HepG2 (cell line): ENCODE results near the gene SORBS2. TPM values are rescaled to one million over a fixed set of nuclear protein-coding genes. Genes with fewer than 3 reads are reported as not detected.
A peak's percentile ranks its signal among the peaks of the same experiment; 100 is the strongest.

Experiments
- ATAC-seq: fragments of 200-7000 bp; cut with Tn5 transposase; 3 replicates; pipeline ENCODE4 v1.9.1; 2020; ENCODE audit warnings: mild to moderate bottlenecking, moderate library complexity
- BruUV-seq: library from RNA; stranded (reverse); fragments of 400-500 nt; replicated peaks from 2 replicates; lab custom pipeline; 2021; lab: Mats Ljungman, UMichigan
- CTCF ChIA-PET: fragments of 300-600 bp; formaldehyde crosslinking; extraction: SDS; loops from one replicate; lab custom pipeline; 2021; ENCODE audit warnings: low total read pairs, inconsistent platforms, low intra/inter-chr PET ratio; lab: Yijun Ruan, JAX
- POLR2A ChIA-PET: fragments of 350-600 bp; sonication (Branson Sonifier 250); formaldehyde crosslinking; loops from one replicate; lab custom pipeline; 2020; ENCODE audit warnings: antibody characterized with exemption, inconsistent platforms; lab: Yijun Ruan, JAX
- DNase-seq: peaks from one replicate; pipeline ENCODE4 v3.0.0-alpha.2; 2015; ENCODE audit warnings: low spot score
- FAIRE-seq: peaks from 3 replicates; lab custom pipeline; 2011; peaks lifted over from hg19 to GRCh38; lab: Jason Lieb, UNC
- H2AFZ ChIP-seq: one replicate; pipeline ENCODE4 v1.6.1; 2011; ENCODE audit warnings: low read length, inconsistent platforms
- H3K27ac ChIP-seq: fragments of 300-600 bp; 3 replicates; pipeline ENCODE4 v1.8.0; 2011; ENCODE audit warnings: mixed run types, mild to moderate bottlenecking, mixed read lengths, low read length, inconsistent platforms; ENCODE audit not compliant: insufficient read depth; ENCODE audit errors: extremely low read length
- H3K27me3 ChIP-seq, 2 experiments: fragments of 200-600 bp in 1 of 2; 2 replicates in 1 of 2; 3 replicates in 1 of 2; pipeline versions ENCODE4 v1.6.0 to v1.8.0; 2011; ENCODE audit warnings: low read length in 2 of 2, mild to moderate bottlenecking in 2 of 2, moderate library complexity in 2 of 2, inconsistent platforms in 1 of 2; ENCODE audit not compliant: insufficient read depth in 2 of 2, control insufficient read depth in 1 of 2
- H3K36me3 ChIP-seq, 2 experiments: fragments of 200-600 bp in 1 of 2; replicated peaks in 1 of 2; 2 replicates in 1 of 2; 3 replicates in 1 of 2; pipeline versions ENCODE4 v1.5.1 to v1.8.0; 2011; ENCODE audit warnings: low read length in 2 of 2, inconsistent platforms in 1 of 2; ENCODE audit not compliant: insufficient read depth in 2 of 2, control insufficient read depth in 1 of 2
- H3K4me1 ChIP-seq: 2 replicates; pipeline ENCODE4 v1.5.1; 2012; ENCODE audit warnings: low read length, inconsistent platforms; ENCODE audit not compliant: insufficient read depth
- H3K4me2 ChIP-seq: 2 replicates; pipeline ENCODE4 v1.6.0; 2011; ENCODE audit warnings: low read depth, low read length, inconsistent platforms
- H3K4me3 ChIP-seq, 3 experiments: fragments of 200-600 bp in 1 of 3; sonication (generic), shearing (Covaris generic) in 1 of 3; replicated peaks in 1 of 3; 2 replicates each; pipeline ENCODE4 v1.5.1; 2011 to 2016; ENCODE audit warnings: low read length in 3 of 3, inconsistent platforms in 2 of 3, low read depth in 2 of 3, mild to moderate bottlenecking in 2 of 3, control low read depth in 1 of 3, mixed read lengths in 1 of 3; ENCODE audit not compliant: insufficient read depth in 1 of 3
- H3K79me2 ChIP-seq: one replicate; pipeline ENCODE4 v1.6.1; 2011; ENCODE audit warnings: low read length, inconsistent platforms; ENCODE audit not compliant: insufficient read depth
- H3K9ac ChIP-seq: 2 replicates; pipeline ENCODE4 v1.6.0; 2011; ENCODE audit warnings: mild to moderate bottlenecking, low read depth, low read length, inconsistent platforms; ENCODE audit not compliant: insufficient read depth
- H3K9me3 ChIP-seq: 2 replicates; pipeline ENCODE4 v1.5.1; 2012; ENCODE audit warnings: mild to moderate bottlenecking, low read length
- H4K20me1 ChIP-seq: 2 replicates; pipeline ENCODE4 v1.6.0; 2011; ENCODE audit warnings: inconsistent platforms, mild to moderate bottlenecking, low read length, moderate library complexity; ENCODE audit not compliant: insufficient read depth
- HOXA5 ChIP-seq: sonication (generic); formaldehyde crosslinking; IDR thresholded peaks from 2 replicates; pipeline ENCODE4 v1.4.0; 2020; ENCODE audit warnings: missing genetic modification reagents
- NFIB ChIP-seq: sonication (generic); formaldehyde crosslinking; IDR thresholded peaks from 2 replicates; pipeline ENCODE4 v1.9.0; 2021; ENCODE audit warnings: missing genetic modification reagents, mild to moderate bottlenecking, borderline replicate concordance
- SIN3A ChIP-seq: IDR thresholded peaks from 2 replicates; pipeline ENCODE4 v1.6.1; 2011; ENCODE audit warnings: low read depth, mild to moderate bottlenecking, control low read depth, low read length, borderline replicate concordance
- SOX6 ChIP-seq, 2 experiments: fragments of 450-650 bp in 1 of 2; sonication (generic) in 1 of 2; formaldehyde crosslinking in 1 of 2; IDR thresholded peaks; 2 replicates each; pipeline versions ENCODE4 v1.4.0 to v1.6.1; 2017 to 2020; ENCODE audit warnings: antibody characterized with exemption in 1 of 2, mild to moderate bottlenecking in 1 of 2, missing genetic modification reagents in 1 of 2
- SRSF4 ChIP-seq: fragments of 200-400 bp; formaldehyde crosslinking; IDR thresholded peaks from one replicate; pipeline ENCODE4 v1.6.1; 2018; ENCODE audit warnings: mild to moderate bottlenecking, low read depth, low read length, moderate library complexity; ENCODE audit not compliant: poor library complexity, severe bottlenecking
- TEAD2 ChIP-seq: sonication (generic); formaldehyde crosslinking; IDR thresholded peaks from 2 replicates; pipeline ENCODE4 v1.9.0; 2021; ENCODE audit warnings: missing genetic modification reagents
- ZNF674 ChIP-seq: sonication (generic); formaldehyde crosslinking; IDR thresholded peaks from 2 replicates; pipeline ENCODE4 v1.5.0; 2020; ENCODE audit warnings: low read depth, mild to moderate bottlenecking, missing genetic modification reagents
- ZNF724P ChIP-seq: sonication (generic); formaldehyde crosslinking; IDR thresholded peaks from 2 replicates; pipeline ENCODE4 v1.8.0; 2022; ENCODE audit warnings: missing genetic modification reagents, borderline replicate concordance
- ZNF772 ChIP-seq: sonication (generic); formaldehyde crosslinking; IDR thresholded peaks from 2 replicates; pipeline ENCODE4 v1.5.0; 2020; ENCODE audit warnings: mild to moderate bottlenecking, missing genetic modification reagents
- ZNF773 ChIP-seq: sonication (generic); formaldehyde crosslinking; IDR thresholded peaks from 2 replicates; pipeline ENCODE4 v1.4.0; 2020; ENCODE audit warnings: missing genetic modification reagents, borderline replicate concordance
- ZNF777 ChIP-seq: sonication (generic); formaldehyde crosslinking; IDR thresholded peaks from 2 replicates; pipeline ENCODE4 v1.4.0; 2020; ENCODE audit warnings: missing genetic modification reagents
- WGBS: methylation state at CpG from one replicate; pipeline ENCODE4 v1.1.6; 2017; ENCODE audit warnings: low lambda C conversion rate; 5-methylcytosine and 5-hydroxymethylcytosine counted together
- in situ Hi-C: cut with HindIII; loops from 2 replicates; pipeline ENCODE4 v1.10.0; 2017; ENCODE audit warnings: low pct_unique_long_range_greater_than_20kb; ENCODE audit not compliant: extremely low pct_ligation_motif_present
- intact Hi-C: fragments of 100-400 bp; cut with micrococcal nuclease; formaldehyde crosslinking; loops from one replicate; pipeline ENCODE4 v1.10.0; 2022; ENCODE audit not compliant: unreplicated experiment
- polyA plus RNA-seq, 8 experiments: library from polyadenylated mRNA; depleted of rRNA in 3 of 8; stranded (reverse) in 7 of 8; unstranded in 1 of 8; fragments of >200 nt; fragmentation: Illumina TruSeq in 4 of 8; extraction: Trizol in 4 of 8; gene quantifications; 2 replicates each; pipeline versions ENCODE4 v1.2.1 to v1.2.3, GENCODE V29; 2011 to 2016; ENCODE audit warnings: low read depth in 4 of 8, missing spikeins in 1 of 8, mixed read lengths in 1 of 8; ENCODE audit not compliant: insufficient read depth in 1 of 8
- total RNA-seq, 5 experiments: library from RNA; depleted of rRNA; stranded (reverse); fragments of >200 nt; fragmentation: Illumina TruSeq; extraction: Trizol; gene quantifications; 2 replicates each; pipeline ENCODE4 v1.2.3, GENCODE V29; 2016; ENCODE audit warnings: low read depth in 1 of 5
- TF ChIP-seq, protein P1 (sequence below): sonication (generic); formaldehyde crosslinking; IDR thresholded peaks from 2 replicates; pipeline ENCODE4 v1.9.0; 2021; ENCODE audit warnings: missing genetic modification reagents, borderline replicate concordance
- TF ChIP-seq, protein P2 (sequence below): sonication (generic); formaldehyde crosslinking; IDR thresholded peaks from 2 replicates; pipeline ENCODE4 v1.9.0; 2021; ENCODE audit warnings: missing genetic modification reagents, mild to moderate bottlenecking, borderline replicate concordance

SORBS2 gene
- total and polyA plus RNA-seq, 2 of the 13 experiments (the other 11 are each of a cell fraction or from before 2014, with no cell fraction given), result 25.0 to 80.5 TPM

DNA sequence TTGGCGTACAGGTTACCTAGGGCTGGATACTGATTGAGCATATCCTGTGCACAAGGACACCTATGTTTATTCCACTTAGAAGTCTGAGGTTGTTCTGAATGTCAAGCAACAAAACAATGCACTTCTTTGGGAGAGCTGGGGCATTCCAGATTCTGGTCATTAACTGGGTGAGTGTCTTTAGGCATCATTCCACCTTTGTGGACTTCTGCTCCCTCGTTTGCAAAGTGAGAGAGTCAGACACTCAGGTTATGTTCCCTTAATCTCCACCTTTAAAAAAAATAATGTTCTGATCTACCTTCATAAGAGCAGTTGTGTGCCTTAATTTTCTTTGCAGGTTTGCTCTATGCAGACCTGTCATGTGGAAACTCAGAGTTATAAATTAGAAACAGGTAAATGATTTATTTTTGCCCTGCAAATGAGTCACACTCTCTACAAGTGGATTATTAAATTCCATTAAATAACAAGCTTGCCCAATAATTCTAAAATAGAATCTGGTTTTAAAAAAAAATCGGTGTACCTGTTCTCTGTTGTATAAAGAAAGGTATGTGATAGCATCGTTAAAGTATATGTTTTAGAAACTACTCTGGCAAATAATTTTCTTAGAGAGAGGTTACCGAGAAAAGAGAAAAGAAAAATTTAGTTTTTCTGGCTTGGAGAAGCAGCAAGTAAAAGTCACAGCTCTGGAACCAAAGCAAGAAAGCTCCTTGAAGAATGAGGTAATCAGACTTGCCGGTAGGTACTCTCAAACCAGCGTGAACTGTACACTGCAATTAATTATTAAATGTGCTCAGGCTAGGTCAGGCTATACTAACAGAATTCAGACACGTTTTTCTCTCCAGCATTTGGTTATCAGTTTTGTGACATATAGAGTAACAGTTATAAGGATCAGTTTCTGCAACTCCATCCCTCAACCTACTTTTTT is 93.2 kb downstream of the SORBS2 start:
- Histone ChIP-seq H3K27ac (peak overlapping the region; percentile 42), H3K27me3 (no peaks in the 10 kb centered on the region), H3K4me1 (peaks cover 69% of the 10 kb centered on the region), H3K9me3 (no peaks in the 10 kb centered on the region), H3K4me2 (no peak overlapping the region), H3K79me2 (peaks cover 7% of the 10 kb centered on the region), H3K9ac (no peak overlapping the region), H2AFZ (no peak overlapping the region), H3K4me3 (no peak overlapping the region), H4K20me1 (no peaks in the 10 kb centered on the region), H3K36me3 (no peaks in the 10 kb centered on the region)
- DNase-seq, result no peak
- TF ChIP-seq SOX6 (IDR thresholded peaks at IDR 0.05) (no peak), SOX6 (CRISPR knock-in tag; IDR thresholded peaks at IDR 0.05) (peak; percentile 12; the same call in 1 of the 2 replicates), ZNF674 (CRISPR knock-in tag) (no peak)
- CTCF ChIA-PET, result no interaction called here
- intact Hi-C loops, result no loop called here
- ATAC-seq, result no peak
- WGBS, result 51% methylated on average over 8 of the region's 8 CpGs
- BruUV-seq, result no TSS peak
- in situ Hi-C loops, result no loop called here
- POLR2A ChIA-PET, result no interaction called here
- no peak for FAIRE-seq

DNA sequence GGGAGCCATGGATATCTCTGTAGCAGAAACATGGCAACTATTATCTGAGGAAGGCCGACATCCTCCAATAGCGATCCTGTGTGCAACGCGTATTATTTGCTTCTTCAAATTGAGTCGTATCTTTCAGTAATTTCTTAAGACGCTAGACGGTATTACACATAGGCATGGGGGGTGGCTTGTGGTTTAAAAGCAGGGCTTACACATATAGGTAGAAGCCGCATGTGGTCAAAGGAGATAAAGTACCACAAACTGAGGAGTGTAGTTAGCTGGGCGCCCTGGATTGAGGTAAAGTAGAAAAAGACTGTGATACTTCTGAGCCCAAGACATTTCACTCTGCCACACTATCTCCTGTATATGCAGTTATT is 94.6 kb downstream of the SORBS2 start:
- Histone ChIP-seq H4K20me1 (no peaks in the 10 kb centered on the region), H3K4me2 (no peak overlapping the region), H3K27ac (no peak overlapping the region), H3K79me2 (peaks cover 12% of the 10 kb centered on the region), H3K9ac (no peak overlapping the region), H2AFZ (no peak overlapping the region), H3K9me3 (no peaks in the 10 kb centered on the region), H3K36me3 (no peaks in the 10 kb centered on the region), H3K4me3 (no peak overlapping the region), H3K27me3 (no peaks in the 10 kb centered on the region), H3K4me1 (peaks cover 71% of the 10 kb centered on the region)
- no TSS peak for BruUV-seq
- WGBS, result over 99% methylated on average over 9 of the region's 9 CpGs
- ChIA-PET POLR2A (interaction anchor here (1.1 kb wide), 1 partner anchor 93 kb away, joined by 3 read pairs; no protein-coding TSS in a partner anchor), CTCF (no interaction called here)
- FAIRE-seq, result no peak
- DNase-seq, result no peak
- ATAC-seq, result no peak
- TF ChIP-seq SIN3A, result no peak
- TF ChIP-seq, protein P1, sequence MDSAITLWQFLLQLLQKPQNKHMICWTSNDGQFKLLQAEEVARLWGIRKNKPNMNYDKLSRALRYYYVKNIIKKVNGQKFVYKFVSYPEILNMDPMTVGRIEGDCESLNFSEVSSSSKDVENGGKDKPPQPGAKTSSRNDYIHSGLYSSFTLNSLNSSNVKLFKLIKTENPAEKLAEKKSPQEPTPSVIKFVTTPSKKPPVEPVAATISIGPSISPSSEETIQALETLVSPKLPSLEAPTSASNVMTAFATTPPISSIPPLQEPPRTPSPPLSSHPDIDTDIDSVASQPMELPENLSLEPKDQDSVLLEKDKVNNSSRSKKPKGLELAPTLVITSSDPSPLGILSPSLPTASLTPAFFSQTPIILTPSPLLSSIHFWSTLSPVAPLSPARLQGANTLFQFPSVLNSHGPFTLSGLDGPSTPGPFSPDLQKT (CRISPR knock-in tag), result no peak
- no peak for TF ChIP-seq ZNF777 (CRISPR knock-in tag)
- TF ChIP-seq NFIB, result no peak
- TF ChIP-seq, protein P2, sequence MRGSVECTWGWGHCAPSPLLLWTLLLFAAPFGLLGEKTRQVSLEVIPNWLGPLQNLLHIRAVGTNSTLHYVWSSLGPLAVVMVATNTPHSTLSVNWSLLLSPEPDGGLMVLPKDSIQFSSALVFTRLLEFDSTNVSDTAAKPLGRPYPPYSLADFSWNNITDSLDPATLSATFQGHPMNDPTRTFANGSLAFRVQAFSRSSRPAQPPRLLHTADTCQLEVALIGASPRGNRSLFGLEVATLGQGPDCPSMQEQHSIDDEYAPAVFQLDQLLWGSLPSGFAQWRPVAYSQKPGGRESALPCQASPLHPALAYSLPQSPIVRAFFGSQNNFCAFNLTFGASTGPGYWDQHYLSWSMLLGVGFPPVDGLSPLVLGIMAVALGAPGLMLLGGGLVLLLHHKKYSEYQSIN (CRISPR knock-in tag), result no peak
- no peak for TF ChIP-seq ZNF773 (CRISPR knock-in tag)
- TF ChIP-seq ZNF772 (CRISPR knock-in tag), result no peak
- TF ChIP-seq ZNF724P (CRISPR knock-in tag), result no peak
- no peak for TF ChIP-seq SRSF4
- no peak for TF ChIP-seq TEAD2 (CRISPR knock-in tag)
- TF ChIP-seq HOXA5 (CRISPR knock-in tag), result no peak
- in situ Hi-C loops, result no loop called here
- intact Hi-C loops, result no loop called here
